Measurements from ENCODE around the gene TUT1.
A peak's percentile ranks its signal among the peaks of the same experiment; 100 is the strongest.
"Not testable (repeated sequence)": the region's sequence is repeated elsewhere in the genome, so short reads cannot be mapped to it uniquely, and the experiment has no call there.

Gene TUT1

GRCh38 chr11:62572431-62572830 lies 18.9 kb downstream of the TUT1 start:
- TF ChIP-seq CTCF (IDR thresholded peaks at IDR 0.05; ENCODE audit: low read depth, low read length, missing control alignments), result no peak
- H3K4me3 ChIP-seq (ENCODE audit: low read depth, low read length), result peak overlapping the region; percentile 94
- no peak for DNase-seq (ENCODE audit: low read depth)

- DNase-seq (ENCODE audit: low read depth); H3K4me3 ChIP-seq (ENCODE audit: low read depth, low read length): not testable (repeated sequence)
Observed at GRCh38 chr11:62571493-62571892, 19.8 kb downstream of the TUT1 start.

- not testable (repeated sequence) for DNase-seq (ENCODE audit: low read depth); H3K4me3 ChIP-seq (ENCODE audit: low read depth, low read length)
Observed at GRCh38 chr11:62570903-62571302, 20.4 kb downstream of the TUT1 start.

- H3K4me3 ChIP-seq (ENCODE audit: low read depth, low read length), result no peak overlapping the region
- no peak for DNase-seq (ENCODE audit: low read depth)
- no peak for TF ChIP-seq CTCF (IDR thresholded peaks at IDR 0.05; ENCODE audit: low read depth, low read length, missing control alignments)
Observed at GRCh38 chr11:62569611-62570010, 21.7 kb downstream of the TUT1 start.

- H3K4me3 ChIP-seq (ENCODE audit: low read depth, low read length), result no peak overlapping the region
- TF ChIP-seq CTCF (IDR thresholded peaks at IDR 0.05; ENCODE audit: low read depth, low read length, missing control alignments), result no peak
- DNase-seq (ENCODE audit: low read depth), result no peak
Observed at GRCh38 chr11:62567018-62567633, 24.2 kb downstream of the TUT1 start.

GRCh38 chr11:62566247-62566646 lies 25.1 kb downstream of the TUT1 start:
- H3K4me3 ChIP-seq (ENCODE audit: low read depth, low read length), result no peak overlapping the region

GRCh38 chr11:62565100-62565802 lies 26.1 kb downstream of the TUT1 start:
- DNase-seq (ENCODE audit: low read depth), result no peak
- no peak overlapping the region for H3K4me3 ChIP-seq (ENCODE audit: low read depth, low read length)
- no peak for TF ChIP-seq CTCF (IDR thresholded peaks at IDR 0.05; ENCODE audit: low read depth, low read length, missing control alignments)

More at GRCh38 chr11:62566247-62566646, 25.1 kb downstream of the TUT1 start:
- no peak for TF ChIP-seq CTCF (IDR thresholded peaks at IDR 0.05; ENCODE audit: low read depth, low read length, missing control alignments)
- DNase-seq (ENCODE audit: low read depth), result no peak

- H3K4me3 ChIP-seq (ENCODE audit: low read depth, low read length); DNase-seq (ENCODE audit: low read depth): not testable (repeated sequence)
Observed at GRCh38 chr11:62561677-62562230, 29.6 kb downstream of the TUT1 start.

Measured in GM12864 (cell line).